HT-29 (cell line): ENCODE data around the gene RUFY1. TPM values are rescaled to one million over a fixed set of nuclear protein-coding genes. Genes with fewer than 3 reads are reported as not detected.

ENCODE experiments used
- small RNA-seq: library from RNA; depleted of rRNA; stranded (forward); fragments of <200 nt; gene quantifications from one replicate; pipeline ENCODE3, GENCODE V24; 2014
- total RNA-seq: library from RNA; depleted of rRNA; stranded (reverse); fragments of >200 nt; shearing (Covaris generic); gene quantifications from 2 replicates; pipeline ENCODE4 v1.2.3, GENCODE V29; 2014; rRNA removed

The RUFY1 gene
- total RNA-seq, 1 experiment from 2014 or later: 45.5 TPM

Small RNAs within 50 kb of the gene (small RNA-seq; reads per million reads assigned to genes)
- gene AC136628.3 (not detected), gene RF00017 (not detected)

Other genes with a start within 250 kb of the RUFY1 start
- not detected in 2 replicates for gene ADAMTS2, start 205.1 kb upstream of the RUFY1 start, total RNA-seq
- gene HNRNPH1, start 73.1 kb downstream of the RUFY1 start, total RNA-seq: 436 and 484 TPM in 2 replicates
- gene CBY3, start 130.5 kb downstream of the RUFY1 start, total RNA-seq: not detected in 2 replicates
- 239 and 260 TPM in 2 replicates for gene CANX, start 148.4 kb downstream of the RUFY1 start, total RNA-seq
- 15.4 and 30.0 TPM in 2 replicates for gene MAML1, start 182.3 kb downstream of the RUFY1 start, total RNA-seq
- not detected in 2 replicates for gene LTC4S, start 243.4 kb downstream of the RUFY1 start, total RNA-seq